Measurements from ENCODE around the gene CGB2.

The CGB2 gene

DNA sequence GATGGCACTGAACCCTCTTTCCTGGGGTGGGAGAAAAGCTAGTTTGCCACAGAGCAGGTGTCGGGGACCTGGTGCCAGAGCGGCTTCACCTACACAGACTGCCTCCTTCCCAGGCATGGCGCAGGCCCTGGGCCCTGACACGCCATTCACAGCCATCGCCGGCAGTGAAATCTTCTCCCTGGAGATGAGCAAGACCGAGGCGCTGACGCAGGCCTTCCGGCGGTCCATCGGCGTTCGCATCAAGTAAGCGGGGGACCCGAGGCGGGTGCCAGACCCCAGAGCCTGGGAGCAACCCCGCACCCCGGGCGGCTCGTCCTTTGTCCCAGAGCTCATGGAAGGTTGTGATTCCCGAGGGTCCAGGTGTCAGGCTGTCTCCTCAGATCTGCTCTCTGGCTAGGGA lies 24.8 kb upstream of the CGB2 start:
- H3K4me3 ChIP-seq (ENCODE audit: low read depth, low read length), result no peak overlapping the region
- TF ChIP-seq, protein P1, sequence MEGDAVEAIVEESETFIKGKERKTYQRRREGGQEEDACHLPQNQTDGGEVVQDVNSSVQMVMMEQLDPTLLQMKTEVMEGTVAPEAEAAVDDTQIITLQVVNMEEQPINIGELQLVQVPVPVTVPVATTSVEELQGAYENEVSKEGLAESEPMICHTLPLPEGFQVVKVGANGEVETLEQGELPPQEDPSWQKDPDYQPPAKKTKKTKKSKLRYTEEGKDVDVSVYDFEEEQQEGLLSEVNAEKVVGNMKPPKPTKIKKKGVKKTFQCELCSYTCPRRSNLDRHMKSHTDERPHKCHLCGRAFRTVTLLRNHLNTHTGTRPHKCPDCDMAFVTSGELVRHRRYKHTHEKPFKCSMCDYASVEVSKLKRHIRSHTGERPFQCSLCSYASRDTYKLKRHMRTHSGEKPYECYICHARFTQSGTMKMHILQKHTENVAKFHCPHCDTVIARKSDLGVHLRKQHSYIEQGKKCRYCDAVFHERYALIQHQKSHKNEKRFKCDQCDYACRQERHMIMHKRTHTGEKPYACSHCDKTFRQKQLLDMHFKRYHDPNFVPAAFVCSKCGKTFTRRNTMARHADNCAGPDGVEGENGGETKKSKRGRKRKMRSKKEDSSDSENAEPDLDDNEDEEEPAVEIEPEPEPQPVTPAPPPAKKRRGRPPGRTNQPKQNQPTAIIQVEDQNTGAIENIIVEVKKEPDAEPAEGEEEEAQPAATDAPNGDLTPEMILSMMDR (IDR thresholded peaks at IDR 0.05; ENCODE audit: borderline replicate concordance, insufficient read depth, low read depth, low read length), result no peak

- TF ChIP-seq, protein P1 (IDR thresholded peaks at IDR 0.05; ENCODE audit: borderline replicate concordance, insufficient read depth, low read depth, low read length), result no peak
- H3K4me3 ChIP-seq (ENCODE audit: low read depth, low read length), result no peak overlapping the region
These were observed 21.9 kb upstream of the CGB2 start for GRCh38 chr19:49009828-49010227.

GRCh38 chr19:49010453-49010852 lies 21.2 kb upstream of the CGB2 start:
- TF ChIP-seq, protein P1 (IDR thresholded peaks at IDR 0.05; ENCODE audit: borderline replicate concordance, insufficient read depth, low read depth, low read length), result no peak
- no peak overlapping the region for H3K4me3 ChIP-seq (ENCODE audit: low read depth, low read length)

- TF ChIP-seq, protein P1 (IDR thresholded peaks at IDR 0.05; ENCODE audit: borderline replicate concordance, insufficient read depth, low read depth, low read length), result no peak
These were observed 20.5 kb upstream of the CGB2 start for GRCh38 chr19:49011194-49011593.

DNA sequence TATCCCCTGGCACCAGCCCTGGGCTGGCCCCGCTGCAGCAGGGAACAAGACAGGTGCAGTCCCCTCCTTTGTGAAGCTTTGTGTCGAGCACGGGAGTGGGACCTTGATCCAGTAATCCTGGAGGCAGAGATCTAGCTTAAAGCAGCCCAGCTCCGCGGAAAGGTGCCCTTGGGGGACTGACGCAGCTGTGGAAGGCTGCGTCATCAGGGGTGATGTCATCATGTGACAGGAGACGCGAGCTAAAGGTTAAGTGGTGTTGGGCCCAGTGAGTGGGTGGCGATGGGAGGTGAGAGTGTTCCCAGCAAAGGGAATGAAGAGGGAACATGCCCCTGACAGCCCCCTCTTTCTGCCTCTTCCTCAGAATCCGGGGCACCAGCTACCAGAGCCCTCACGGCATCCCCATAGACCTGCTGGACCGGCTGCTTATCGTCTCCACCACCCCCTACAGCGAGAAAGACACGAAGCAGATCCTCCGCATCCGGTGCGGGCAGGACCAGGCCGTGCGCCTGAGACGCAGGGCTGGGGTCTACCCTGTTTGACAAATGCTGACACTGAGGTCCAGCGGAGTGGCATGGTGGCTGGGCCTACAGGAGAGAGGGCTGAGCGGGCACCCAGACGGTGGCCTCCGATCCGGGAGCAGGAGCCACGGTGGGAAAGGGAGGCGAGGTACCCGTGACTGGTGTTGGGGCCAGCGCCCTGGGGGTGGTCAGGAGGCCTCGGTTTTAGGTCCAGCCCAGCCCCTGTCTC lies 17.4 kb upstream of the CGB2 start:
- TF ChIP-seq, protein P1 (IDR thresholded peaks at IDR 0.05; ENCODE audit: borderline replicate concordance, insufficient read depth, low read depth, low read length), result no peak
- no peak overlapping the region for H3K4me3 ChIP-seq (ENCODE audit: low read depth, low read length)

More at GRCh38 chr19:49011194-49011593, 20.5 kb upstream of the CGB2 start:
- no peak overlapping the region for H3K4me3 ChIP-seq (ENCODE audit: low read depth, low read length)

GRCh38 chr19:49014870-49015255 lies 16.8 kb upstream of the CGB2 start:
- H3K4me3 ChIP-seq (ENCODE audit: low read depth, low read length), result no peak overlapping the region
- TF ChIP-seq, protein P1 (IDR thresholded peaks at IDR 0.05; ENCODE audit: borderline replicate concordance, insufficient read depth, low read depth, low read length), result no peak
